Activated T-cell treated with anti-CD3 and anti-CD28 coated beads for 48 hours (primary cell): ENCODE measurements around the gene RGSL1.

Experiments used
- DNase-seq: peaks from one replicate; pipeline ENCODE4 v3.0.0-alpha.2; 2020; ENCODE audit warnings: low read depth

RGSL1 gene

DNA sequence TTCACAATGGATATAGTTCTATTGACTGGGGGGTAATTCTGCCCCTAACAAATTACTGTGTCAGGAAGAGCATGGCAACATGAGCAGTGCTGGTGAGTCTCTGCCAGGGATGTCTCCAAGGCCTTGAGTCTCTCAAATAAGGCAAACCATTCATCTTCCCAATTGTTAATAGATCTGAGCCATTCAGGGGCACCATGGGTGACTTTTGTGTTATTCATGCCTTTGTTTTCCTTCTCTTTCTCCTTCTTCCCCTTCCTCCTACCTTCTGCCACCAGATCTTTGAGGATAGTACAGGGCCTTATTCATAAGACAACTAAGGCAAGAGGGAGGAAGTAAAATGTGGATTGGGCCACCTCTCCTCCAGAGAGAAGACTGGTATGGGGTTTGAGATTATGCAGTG, at the start of gene RGSL1:
TSS of gene RGSL1 (plus strand) at position 60 of the 400 bp plus-strand sequence. CDS start at position 80, 20 bp downstream.
- DNase-seq: no peak

DNA sequence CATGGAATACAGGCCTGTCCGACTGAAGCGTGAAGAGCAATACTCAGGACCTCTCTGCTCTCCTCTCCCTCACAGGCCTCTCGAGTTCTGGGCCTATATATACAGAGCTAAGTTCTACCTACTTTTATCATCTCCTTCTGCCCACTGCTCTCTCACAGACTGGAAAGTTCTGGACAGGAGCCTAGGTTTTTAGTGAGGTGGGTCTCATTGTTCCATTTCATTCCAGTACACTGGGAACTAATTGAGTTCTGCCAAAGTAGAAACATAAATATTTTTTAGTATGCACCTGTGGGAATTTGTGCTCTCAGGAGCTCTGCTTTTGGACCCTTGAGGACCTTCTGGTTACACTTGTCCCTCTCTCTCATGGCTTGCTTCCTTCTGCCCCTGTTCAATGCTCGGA, 49.4 kb upstream of the RGSL1 start, which contains the start of gene TEDDM1:
TSS of gene TEDDM1 (minus strand) at position 101 of the 400 bp plus-strand sequence. CDS start 182 bp downstream, outside the sequence.
- DNase-seq: no peak

DNA sequence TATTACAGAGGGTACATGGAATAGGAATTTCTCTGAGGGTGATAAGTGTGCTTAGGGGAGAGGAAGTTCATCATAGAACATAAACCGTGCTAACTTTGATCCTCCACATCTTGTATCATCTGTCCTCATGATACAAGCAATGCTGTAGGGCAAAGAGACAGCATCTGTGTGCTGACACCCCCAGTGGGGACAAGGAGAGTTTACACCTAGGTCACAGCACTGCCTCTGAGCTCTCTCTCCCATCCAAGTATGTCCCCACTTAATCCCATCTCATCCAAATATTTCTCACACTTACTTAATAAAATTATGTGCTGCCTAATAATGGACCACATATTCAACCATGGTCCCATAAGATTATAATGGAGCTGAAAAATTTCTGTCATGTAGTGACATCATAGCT, 45.2 kb upstream of the RGSL1 start:
- no peak for DNase-seq

DNA sequence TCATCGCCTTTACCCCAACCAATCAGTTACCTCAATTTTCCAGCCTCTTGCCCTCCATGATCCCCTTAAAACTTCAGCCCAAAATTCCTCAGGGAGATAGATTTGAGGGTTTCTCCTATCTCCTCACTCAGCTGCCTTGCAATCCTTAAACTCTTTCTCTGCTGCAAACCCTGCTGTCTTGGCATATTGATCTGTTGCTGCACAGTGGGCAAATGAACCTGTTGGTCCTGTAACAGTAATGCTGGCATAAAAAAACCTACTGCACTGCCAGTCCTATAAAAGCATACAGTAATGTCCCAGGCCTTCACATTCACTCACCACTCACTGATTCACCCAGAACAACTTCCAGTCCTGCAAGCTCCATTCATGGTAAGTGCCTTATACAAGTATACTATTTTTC, 44.4 kb upstream of the RGSL1 start:
- DNase-seq: no peak

DNA sequence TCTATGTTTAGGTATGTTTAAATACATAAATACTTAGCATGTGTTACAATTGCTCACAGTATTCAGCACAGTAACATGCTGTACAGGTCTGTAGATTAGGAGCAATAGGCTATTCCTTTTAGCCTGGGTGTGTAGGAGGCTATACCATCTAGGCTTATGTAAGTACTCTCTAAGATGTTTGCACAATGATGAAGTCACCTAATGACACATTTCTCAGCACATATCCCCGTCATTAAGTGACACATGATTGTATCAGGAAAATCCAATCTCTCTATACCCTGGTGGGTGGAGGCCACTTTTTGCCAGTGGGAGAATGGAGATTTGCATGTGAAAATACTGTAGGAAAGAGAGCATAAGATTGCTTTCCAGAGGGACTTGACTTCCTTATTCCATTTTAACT, 43.9 kb upstream of the RGSL1 start:
- no peak for DNase-seq

DNA sequence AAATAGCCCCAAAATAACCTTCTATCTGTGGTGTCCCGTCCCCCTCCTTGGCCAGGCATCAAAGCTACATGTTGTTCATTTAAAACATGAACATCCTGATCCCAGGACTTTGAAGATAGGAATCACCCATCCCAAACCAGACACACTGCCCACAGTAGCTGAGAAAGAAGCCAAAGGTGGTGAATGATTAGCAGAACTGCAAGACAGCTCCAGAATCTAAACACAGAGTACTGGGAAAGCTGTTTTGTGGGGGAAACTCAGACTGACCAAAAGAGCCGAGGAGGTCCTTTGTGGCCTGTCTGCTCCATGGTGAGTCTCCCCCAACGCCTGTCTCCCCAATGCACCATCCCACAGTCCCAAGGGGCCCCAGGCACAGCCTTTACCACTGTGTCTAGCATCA, 42.2 kb upstream of the RGSL1 start:
- no peak for DNase-seq

DNA sequence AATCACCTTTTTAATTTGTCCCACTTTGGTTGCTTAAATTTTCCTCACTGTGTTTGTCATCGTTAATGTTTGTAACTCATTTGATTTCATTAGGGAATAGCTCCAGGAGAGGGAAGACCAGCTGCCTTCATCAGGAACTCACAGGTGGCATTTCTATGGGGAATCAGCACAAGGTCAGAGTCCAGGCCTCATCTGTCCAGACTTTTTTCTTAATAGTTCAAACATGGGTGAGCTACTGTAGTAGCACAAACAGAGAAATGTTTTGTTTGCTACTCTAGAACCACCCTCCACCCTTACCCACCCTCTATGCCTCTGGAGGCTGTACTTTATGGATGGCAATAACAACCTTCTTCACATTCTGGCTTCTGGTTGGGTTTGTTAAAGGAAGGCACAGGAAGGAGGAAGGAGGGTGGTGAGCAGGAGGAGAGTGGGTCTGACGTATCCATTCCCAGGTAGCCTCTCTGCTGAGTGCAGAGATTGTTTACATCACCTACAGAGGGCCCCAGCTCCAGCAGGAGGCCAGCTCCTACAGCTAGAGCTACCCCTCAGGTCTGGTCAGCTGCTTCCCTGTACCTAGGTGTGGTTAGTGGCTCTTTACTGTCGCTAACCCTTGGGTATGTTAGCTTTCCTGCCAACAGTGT, 41.4 kb upstream of the RGSL1 start:
- no peak for DNase-seq

DNA sequence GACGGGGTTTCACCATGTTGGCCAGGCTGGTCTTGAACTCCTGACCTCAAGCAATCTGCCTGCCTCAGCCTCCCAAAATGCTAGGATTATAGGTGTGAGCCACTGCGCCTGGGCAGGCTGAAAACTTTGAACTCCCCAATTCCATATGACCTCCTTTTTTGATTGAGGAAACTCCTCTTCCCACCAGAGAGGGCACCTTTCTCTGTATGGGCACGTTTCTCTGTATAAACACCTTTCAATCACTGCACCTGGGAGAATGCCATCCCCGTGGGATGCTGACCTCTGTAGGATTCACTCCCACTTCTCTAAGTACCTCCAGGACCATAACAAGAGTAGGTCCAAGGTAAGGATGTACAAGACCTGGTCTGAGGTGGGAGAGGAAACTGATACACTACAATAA, 39.8 kb upstream of the RGSL1 start:
- no peak for DNase-seq

DNA sequence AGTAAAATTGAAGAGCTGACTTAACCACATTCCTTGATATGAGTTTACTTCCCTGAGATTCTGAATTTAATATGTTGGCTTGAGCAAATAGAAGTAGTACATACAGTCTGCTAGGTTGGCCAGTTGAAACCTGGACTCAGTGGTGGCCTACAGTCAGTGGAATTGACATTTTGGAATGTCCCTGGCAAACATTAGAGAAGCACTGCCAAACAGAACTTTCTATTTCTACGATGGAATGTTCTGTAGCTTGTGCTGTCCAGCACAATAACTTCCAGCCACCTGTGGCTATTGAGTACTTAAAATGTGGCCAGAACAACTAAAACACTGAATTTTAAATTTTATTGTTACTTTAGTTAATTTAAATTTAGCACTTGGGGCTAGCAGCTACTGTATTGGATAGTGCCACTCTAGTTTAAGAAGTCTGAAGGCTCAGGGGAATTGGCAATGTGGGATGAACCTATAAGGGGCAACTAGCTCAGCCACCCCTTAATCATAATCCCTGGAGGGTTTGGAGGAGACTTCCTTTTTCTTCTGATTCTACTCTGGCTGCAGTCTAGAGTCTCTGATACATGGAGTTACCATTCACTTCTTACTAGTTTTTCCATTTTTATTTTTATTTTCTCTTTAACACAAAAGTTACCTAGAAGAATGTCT, 39.2 kb upstream of the RGSL1 start:
- DNase-seq: no peak

DNA sequence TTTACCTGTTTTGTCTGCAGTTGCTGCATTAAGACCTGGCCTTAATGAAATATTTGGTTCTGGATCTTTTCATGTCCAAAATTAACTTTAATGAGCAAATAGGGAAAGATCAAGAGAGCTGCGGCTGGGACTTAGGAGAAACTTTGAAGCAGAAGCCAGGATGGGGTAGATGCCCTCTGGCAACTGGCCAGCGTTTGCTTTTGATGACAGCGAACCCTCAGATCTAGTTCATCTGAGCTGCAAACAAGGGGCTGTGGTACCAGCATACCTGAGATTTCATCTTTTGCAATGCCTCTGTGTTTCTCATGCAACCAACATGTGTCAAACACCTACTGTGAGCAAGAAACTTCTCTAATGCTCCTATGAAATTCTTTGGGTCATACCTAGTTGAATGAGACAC, 36.5 kb upstream of the RGSL1 start:
- no peak for DNase-seq

DNA sequence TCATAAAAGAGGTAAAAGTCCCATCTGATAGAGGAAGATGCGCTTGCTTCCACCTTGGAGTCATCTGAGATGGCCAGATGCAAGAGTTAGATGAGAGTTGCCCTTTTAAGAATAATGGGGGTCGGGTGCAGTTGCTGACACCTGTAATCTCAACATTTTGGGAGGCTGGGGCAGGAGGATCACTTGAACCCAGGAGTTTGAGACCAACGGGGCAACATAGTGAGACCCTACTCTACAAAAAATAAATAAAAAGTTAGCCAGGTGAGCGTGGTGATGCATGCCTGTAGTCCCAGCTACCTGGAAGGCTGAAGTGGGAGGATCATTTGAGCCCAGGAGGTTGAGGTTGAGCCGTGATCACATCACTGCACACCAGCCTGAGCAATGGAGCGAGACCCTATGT, 36.0 kb upstream of the RGSL1 start:
- DNase-seq: no peak

DNA sequence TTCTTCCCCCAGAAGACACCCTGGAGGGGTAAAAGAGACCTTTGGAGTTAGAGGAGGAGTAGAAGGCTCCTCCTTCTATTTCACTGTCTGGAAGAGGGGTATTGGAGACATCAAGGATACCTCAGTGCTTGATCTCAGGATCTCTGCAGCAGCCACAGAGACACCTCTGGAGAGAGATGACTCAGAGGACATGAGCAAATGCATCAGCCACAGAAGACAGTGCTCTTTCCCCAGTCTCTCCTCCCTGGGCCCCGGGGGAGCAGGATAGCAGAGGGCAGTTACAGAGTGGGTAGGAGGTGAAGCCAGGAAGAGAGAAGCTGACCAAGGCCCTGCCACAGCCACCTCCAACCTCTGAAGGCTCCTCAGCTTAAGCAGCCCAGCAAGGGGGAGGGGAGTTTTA, 34.2 kb upstream of the RGSL1 start:
- no peak for DNase-seq

DNA sequence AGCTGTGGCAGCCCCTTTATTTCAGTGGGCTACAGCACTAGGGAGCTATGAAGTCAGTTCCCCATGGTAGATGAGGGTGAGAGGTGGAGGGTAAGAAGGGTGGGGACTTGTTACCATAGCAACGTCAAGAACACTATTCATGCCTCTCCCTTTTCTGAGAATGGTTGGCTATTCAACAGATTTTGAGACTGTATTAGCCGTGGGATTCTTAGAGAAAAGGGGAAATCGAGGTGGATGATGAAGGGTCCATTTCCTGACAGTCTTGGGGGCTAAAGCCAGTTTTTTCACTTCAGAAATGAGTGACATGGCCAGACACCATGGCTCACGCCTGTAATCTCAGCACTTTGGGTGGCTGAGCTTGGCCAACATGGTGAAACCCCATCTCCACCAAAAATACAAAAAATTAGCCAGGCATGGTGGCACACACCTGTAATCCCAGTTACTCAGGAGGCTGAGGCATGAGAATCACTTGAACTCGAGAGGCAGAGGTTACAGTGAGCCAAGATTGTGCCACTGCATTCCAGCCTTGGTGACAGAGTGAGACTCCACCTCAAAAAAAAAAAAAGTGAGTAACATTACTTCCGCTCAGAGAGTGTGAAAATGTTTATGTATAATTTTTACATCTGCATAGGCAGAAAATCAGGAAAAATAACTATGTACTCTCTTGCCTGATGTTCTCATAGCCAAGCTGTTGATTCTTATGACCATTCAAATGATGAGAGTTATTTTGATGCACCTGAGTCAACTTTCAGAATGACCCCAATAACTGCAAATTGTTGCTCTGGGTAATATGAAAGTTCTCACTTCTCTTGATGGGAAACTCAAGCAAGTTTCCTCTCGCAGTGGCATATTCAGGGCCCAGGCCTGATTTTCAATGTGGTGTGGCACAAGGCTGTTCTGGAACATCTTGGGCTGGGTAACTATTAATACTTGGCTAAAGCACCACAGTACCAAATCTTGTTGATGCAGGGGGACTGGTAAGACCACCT, 23.2 kb upstream of the RGSL1 start:
- DNase-seq: no peak

DNA sequence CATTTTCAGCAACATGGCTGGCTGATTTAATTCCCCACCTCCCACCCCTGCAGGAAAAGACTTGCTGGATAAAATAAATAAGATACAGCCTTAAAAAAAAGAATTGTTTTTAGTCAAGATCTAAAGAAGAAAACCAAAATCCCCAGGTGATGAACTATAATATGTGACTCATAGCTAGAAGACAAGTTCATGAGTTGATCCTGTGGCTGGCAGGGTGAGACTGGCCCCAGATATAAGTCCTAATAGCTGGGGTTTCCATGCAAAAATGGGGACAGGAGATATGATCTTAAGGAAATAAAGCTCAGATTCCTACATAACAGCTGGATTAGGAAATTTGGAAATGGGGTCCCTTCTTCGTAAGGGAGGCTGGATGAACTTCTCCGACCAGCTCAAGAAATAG, 21.9 kb upstream of the RGSL1 start:
- no peak for DNase-seq

DNA sequence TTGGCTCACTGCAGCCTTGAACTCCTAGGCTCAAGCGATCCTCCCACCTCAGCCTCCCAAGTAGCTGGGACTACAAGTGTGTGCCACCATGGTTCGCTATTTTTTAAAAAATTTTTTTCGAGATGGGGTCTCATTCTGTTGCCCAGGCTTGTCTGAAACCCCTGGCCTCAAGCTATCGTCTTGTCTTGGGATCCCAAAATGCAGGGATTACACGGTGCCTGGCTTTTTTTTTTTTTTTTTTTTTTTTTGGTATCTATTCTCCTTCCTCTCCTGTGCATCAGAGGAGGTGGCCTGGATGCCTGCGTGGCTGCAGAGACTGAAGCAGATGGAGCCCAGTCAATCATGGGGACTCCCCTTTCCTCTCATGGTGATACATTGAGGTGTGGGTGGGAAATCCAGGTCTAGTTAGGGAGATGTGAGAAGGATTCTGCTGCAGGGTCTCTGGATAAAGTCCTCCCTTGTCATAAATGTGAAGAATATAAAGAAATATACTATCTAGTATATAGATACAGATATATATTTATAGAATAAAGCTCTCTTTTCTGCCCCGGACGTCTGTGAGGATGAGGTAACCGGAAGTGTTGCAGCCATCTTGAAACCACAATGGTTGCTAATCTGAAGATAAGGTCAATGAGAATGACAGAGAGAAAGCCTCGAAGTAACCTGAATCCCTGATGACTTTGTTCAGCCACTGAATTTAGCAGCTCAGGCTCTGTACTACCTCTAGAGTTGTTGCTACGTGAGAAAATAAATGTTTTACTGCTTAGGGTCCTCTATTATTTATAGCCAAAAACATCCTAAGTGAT, 19.5 kb upstream of the RGSL1 start:
- peak; percentile 23 for DNase-seq

DNA sequence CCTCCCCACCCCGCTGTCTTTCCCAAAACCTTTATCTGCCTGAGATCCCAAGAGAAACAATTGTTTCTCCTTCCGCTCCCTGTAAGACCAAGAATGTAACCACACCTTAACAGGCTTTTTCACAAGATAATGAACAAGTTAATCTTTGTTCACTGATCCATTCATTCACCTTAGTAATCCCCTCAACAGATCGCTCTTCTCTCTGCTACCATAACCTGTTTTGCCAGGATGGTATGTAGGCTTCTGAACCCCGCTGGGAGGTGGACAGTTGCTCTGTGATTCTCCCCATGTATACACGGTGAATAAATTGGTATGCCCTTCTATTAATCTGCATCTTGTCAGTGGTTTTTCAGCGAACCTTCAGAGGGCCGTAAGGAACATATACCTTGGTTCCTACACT, 18.7 kb upstream of the RGSL1 start:
- DNase-seq: no peak

DNA sequence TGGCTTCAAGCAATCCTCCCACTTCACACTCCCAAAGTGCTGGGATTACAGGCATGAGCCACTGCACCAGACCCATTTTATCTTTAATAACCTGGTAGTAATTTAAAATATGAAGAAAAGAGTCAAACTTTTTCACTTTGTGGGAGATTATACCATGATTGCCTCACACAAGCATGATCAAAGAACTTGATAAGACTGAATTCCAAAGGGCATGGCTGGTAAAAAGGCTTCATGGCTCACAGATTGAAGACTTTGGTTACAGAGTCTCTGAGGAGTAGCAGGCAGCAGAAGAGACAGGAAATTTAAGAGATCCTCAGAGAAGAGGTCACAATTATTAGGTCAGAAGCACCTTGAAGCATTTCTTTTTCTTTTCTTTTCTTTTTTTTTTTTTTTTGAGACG, 16.4 kb upstream of the RGSL1 start:
- no peak for DNase-seq

DNA sequence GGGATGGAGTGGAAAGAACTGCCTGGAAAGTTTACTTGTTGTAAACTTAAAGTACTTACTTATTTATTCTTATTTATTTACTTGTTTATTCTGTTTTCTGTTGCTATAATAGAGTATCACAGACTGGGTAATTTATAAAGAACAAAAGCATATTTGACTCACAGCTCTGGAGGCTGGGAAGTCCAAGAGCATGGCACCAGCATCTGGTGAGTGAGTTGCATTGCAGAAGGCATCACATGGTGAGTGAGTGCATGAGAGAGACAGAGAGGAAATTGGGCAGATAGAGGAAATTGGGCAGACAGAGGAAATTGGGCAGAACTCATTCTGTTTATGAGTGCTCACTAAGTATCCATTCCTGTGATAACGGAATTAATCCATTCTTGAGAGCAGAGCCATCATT, 11.6 kb upstream of the RGSL1 start:
- DNase-seq: no peak

DNA sequence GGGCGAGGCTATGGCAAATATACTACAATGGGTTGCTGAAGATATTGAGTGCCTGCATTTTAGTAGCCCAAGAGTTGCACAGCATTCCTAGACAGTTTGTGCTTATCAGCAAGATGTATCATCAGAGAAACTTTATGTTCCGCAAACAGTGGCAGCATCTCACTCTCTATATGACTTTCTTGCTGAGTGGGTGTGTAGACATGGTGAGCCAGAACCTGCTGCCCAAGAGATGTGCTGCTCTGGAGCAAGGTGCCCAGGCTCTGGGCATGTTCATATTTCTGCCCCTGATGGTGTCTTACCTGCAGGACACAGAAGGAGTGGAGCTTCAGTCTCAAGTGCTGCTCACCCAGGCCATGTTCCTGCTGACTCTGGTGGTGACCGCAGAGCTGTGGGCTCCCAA, 8.2 kb upstream of the RGSL1 start:
- DNase-seq: no peak

DNA sequence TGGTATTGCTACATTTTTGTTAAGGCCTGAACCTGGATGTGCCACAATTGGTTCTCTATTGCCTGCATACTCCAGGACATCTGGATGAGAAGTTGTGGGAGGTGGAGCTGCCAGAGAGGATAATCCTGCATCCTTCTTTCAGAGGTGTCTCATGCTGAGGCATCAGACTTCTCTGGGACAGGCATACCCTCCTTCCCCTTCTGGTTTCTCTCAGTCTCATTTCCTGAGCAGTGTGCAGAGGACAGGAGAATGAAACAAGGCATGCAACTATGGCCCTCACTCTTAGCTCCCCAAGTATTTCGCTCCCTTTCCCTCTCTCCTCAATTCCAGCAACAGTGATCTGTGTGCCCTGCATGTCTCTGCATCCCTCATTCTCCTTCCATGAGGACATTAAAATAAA, 7.6 kb upstream of the RGSL1 start:
- no peak for DNase-seq

DNA sequence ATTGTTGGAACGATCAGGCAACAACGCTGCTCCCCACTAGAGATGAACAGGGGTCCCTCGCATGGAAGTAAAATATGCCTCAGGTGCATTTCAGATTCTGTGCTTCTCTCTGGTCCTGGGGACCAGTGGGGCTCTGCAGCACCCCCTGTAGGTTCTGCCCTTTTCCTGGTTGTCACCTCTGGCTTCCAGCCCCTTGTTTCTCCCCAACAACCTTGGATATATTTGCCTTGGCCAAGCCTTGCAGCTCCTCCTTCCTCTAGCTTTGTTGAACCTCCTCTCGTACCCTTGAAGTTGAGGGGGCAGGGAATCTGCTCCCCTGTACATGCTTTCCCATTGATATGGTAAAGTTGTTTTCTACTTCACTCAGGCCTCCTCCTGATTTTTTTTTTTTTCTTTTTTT, 5.4 kb upstream of the RGSL1 start:
- no peak for DNase-seq
